Activated CD8-positive, alpha-beta memory T cell treated with anti-CD3 and anti-CD28 coated beads for 4 hours (primary cell): Measurements from ENCODE around the gene PTGDS.

ENCODE experiments used
- DNase-seq, 2 donors: peaks; one replicate each; pipeline ENCODE4 v3.0.0-alpha.2; 2020; ENCODE audit warnings: low read depth in 2 of 2

The PTGDS gene

DNA sequence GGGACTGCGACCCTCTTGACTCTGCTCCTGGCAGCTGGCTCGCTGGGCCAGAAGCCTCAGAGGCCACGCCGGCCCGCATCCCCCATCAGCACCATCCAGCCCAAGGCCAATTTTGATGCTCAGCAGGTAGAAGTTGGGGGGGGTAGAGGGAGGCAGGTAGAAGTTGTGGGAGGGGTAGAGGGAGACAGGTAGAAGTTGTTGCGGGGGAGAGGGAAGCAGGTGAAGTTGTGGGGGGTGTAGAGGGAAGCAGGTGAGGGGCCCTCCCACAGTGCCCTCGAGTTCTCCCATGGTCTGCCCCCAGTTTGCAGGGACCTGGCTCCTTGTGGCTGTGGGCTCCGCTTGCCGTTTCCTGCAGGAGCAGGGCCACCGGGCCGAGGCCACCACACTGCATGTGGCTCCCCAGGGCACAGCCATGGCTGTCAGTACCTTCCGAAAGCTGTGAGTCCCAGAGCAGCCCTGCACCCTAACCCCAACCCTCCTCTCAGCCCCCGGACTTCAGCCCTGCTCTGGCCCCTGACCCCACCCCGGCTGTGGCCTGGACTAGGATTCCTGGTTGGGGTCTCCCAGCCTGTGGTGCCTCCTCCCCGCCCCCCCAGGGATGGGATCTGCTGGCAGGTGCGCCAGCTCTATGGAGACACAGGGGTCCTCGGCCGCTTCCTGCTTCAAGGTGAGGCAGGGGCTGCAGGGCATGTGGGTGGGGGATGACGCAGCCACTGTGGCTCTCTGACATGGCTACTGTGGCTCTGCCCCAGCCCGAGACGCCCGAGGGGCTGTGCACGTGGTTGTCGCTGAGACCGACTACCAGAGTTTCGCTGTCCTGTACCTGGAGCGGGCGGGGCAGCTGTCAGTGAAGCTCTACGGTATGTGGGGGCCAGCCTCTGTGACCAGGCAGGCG lies 31.7 kb upstream of the PTGDS start:
- no peak for DNase-seq

DNA sequence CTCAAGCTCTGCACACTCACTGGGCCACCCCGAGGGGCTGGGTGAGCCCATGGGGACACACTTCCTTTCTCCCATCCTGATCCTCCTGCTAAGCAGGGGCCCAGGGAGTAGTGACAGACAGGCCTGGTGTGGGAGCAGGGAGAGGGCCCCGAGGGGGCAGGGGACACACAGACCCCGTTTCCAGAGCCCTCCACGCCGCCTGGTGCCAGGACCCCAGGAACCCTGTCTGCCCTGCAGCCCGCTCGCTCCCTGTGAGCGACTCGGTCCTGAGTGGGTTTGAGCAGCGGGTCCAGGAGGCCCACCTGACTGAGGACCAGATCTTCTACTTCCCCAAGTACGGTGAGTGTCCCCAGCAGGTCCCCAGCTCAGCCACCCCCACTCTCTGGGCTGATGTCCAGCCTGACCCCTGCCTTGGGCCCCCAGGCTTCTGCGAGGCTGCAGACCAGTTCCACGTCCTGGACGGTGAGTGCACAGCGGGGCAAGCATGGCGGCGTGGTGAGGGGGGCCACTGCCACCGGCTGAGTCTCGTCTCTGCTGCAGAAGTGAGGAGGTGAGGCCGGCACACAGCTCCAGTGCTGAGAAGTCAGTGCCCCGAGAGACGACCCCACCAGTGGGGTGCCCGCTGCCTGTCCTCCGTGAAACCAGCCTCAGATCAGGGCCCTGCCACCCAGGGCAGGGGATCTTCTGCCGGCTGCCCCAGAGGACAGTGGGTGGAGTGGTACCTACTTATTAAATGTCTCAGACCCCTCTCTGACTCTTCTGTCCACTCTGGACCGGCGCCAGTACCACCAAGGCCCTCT lies 30.9 kb upstream of the PTGDS start:
- DNase-seq, result no peak

DNA sequence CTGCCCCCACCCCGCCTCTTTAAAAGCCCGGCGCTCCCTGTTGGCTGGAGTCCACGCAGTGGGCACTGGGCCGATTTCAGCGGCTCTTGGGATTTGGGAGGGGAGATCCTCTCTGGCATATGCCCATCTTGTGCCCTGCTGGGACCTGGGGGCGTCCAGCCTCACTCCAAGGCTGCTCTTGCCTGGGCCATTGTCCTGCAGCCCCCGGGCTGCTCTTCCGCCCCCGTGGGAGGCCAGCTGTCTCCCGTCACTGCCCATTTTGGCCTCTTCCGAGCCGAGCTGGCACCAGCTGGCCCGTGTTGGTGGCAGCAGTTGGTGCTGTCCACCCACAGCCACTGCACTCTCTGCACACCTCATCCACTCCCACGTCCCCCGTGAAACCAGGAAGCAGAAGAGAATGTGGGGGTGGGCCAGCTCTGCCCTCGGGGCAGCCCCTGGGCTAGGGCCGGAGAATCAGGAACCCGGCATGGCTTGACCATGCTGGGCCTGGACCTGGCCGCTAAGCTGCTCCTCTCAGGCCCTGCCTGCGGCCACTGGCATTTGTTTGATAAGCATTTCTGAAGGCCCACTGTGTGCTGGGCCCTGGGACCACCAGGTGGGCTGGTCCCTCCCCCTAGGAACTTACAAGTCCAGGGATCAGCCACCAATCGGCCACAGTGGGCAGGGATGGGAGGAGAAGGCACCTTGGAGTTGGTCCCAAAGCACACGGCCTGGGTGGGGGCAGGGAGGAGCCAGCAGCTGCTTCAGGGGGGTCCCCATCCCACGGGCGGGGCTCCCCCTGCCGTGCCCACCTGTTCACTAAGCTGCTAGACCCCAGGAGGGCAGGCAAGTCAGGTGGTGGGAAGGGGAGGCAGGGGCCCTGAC lies 30.0 kb upstream of the PTGDS start:
- no peak for DNase-seq

DNA sequence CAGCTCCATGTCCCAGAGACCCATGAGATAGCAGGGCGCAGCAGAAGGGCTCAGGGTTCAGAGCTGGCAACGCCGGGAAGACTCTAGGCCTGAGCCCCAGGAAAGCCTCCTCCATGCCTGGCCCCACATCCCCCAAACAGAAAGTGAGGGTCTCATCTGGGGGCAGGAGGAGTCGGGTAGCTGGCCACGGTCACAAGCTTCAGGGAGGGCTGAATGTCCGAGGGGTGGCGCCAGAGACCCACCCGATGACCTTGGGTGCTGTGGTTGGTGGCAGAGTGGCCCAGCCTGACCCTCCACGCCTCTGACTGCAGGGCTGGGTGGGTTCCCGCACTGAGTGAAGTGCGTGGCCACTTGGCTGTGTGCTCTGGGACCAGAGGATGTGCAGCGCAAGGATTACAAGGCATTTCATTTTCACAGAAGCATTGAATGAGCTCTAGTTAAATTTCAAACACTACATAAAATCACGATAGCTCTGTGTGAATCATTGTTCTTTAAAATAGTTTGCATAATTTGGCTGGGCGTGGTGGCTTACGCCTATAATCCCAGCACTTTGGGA lies 29.3 kb upstream of the PTGDS start:
- DNase-seq, result no peak

DNA sequence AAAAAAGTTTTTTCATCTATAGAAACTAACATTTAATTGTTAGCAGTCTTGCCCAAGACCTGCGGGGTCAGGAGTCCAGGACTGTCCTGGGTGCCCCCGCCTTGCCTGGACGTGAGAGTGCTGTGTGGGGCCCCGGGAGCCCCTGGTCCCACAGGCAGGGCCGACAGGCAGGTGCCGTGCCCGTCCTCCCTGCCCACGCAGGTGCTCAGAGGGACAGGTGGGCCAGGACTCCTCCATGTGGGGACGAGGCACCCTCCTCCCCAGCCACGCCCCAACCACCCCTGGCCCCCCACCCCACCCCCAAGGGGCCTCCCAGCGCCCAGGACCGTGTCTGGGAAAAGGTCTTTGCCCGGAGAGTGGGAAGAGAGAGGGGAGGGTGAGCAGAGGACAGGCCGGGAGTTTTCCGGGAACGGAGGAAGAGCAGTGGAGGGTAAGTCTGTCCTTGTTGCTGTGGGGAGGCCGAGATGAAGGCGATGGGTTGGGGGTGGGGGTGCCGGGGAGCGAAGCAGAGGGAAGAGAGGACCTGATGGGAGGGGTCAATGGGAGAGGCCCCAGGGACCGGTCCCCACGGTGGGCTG lies 28.0 kb upstream of the PTGDS start:
- DNase-seq, result no peak

DNA sequence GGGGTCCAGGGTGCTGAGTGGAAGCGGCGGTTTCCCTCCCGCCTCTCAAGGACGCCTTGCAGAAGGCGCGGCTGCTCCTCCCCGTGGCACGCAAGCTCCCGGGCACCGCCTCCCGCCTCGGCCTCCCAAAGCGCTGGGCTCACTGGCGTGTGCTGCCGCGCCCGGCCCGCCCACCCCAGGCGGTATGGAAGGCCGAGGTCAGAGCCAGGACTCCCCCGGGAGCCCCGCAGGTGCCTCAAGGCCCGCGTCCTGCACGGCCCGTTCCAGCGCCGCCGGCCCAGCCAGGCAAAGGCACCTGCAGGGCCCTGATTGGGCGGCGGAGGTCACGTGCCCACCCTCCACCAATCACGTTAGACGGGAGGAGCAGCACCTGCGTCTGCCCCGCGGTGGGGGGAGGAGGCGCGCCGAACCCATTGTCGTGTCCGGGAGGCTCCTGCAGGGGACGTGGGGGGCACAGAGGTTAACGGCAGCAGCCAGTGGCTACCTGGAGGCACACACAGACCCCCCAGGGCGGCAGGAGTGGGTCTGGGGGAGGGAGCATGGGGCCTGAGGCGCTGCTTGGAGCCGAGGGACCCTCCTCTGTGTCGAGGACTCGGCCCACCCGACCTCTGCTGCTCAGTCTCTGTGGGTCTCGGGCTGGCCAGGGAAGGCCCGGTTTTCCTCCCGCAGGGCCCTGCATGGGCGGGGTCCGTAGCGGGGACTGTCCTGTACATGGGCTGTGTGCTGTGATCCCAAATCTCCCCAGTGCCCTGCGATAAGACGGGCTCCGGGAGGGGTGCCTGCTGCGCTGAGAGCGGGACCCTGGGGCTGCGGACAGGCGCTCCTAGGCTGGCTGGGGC lies 27.3 kb upstream of the PTGDS start:
- DNase-seq, result peak; percentile 93 to 94

DNA sequence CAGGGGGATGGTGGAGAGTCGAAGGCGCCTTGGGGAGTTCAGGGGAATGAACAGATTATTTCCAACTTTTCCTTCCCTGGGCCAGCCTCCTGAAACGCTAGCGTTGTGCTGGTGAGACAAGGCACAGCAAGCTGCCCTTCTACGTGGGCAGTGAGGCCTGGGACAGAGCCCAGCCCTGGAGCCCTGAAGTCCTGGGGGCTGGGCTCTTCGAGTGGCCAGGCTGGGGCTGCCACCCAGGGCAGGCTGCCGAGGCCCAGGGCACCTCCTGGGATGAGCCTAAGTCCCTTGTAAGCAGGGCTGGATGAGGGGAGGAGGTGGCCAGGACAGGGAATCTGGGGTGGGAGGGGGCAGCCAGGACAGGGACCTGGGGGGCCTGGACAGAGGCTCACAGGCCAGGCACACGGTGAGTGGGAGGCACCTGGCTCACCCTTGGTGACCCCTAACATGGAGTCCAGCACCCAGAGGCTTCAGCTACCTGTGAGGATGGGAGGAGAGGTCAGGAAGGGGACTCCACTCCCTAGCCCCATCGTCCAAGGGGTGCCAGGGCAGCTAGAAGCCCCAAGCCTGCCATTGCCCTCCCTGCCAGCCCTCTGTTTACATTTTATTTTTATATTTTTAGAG lies 26.5 kb upstream of the PTGDS start:
- DNase-seq, result no peak

DNA sequence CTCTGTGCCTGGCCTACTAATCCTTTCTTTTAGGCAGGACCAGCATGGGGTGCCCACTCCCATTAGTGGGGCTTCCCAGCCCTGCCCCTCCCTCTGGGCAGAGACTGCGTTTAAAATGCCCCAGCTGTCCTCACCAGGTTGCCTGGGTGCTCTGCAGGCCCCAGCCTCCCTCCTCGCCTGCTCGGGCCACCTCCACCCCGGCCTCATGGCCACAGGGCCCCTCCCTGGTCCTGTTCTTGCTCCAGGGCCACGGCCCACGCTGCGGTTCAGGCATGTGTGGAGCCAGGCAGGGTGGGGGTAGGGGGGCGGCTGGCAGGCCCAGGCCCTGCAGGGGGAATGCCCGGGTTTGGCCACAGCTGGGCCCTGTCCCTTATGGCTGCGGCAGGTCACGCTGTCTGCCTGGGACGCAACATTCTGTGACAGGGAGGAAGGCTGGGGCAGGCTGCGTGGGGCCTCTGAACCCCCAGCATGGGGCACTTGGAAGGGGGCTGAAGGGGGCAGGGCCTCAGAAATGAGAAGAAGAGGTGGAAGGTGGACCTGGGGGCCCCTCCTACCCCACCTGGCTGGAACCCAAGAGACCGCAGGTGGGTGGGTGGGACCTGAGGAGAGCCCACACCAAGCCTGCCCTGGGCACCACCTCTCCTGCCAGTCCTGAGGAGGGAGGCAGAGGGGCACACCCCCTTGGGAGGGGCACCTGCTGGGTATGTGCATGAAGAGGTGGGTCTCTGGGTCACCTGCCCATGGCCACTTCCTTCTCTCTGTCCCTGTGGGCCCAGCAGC lies 25.6 kb upstream of the PTGDS start, which contains the start of gene LCN12:
Gene LCN12, plus strand, starts transcription at position 733 of the 780 bp plus-strand sequence. CDS start 55 bp downstream, outside the sequence.
- DNase-seq, result no peak

DNA sequence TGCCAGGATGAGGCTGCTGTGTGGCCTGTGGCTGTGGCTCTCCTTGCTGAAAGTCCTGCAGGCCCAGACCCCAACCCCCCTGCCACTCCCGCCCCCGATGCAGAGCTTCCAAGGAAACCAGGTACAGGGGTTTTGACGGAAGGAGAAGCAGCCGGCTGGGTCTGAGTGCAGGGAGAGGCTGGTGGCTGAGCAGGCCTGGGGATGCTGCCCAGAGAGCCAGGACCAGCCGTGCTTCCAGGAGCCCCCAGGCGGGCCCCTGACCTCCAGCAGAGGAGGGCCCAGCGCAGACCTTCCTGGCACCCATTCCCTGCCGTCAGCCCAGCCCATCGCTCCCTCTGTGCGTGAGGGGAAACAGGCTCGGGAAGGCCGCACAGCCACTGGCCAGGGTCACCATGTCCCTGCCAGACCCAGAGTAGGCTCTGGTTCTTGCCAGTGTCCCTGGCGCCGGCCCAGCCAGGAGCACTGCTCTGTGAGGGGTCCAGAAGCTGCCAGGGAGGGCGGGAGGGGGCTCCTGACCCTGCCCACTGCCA lies 24.9 kb upstream of the PTGDS start:
- DNase-seq, result no peak

DNA sequence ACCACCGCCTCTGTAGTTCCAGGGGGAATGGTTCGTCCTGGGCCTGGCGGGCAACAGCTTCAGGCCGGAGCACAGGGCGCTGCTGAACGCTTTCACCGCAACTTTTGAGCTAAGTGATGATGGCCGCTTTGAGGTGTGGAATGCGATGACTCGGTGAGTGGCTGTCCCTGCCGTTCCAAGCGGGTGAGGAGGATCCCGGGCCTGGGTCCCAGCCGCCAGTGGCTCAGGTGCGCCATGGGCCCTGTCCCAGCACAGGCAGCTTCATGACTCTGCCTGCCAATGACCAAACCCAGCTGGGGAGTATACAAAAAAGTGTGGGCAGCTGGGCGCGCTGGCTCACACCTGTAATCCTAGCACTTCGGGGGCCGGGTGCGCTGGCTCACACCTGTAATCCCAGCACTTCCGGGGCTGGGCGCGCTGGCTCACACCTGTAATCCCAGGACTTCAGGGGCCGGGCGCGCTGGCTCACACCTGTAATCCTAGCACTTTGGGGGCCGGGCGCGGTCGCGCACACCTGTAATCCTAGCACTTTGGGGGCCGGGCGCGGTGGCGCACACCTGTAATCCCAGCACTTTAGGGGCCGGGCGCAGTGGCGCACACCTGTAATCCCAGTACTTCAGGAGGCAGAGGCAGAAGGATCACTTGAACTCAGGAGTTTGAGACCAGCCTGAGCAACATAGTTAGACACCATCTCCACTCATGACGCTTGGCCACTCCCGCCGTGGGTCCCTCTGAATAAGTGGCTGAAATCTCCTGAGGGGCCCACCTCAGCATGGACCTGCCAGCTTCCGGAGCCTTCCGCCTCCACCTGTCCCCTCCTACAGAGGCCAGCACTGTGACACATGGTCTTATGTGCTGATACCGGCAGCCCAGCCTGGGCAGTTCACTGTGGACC lies 24.2 kb upstream of the PTGDS start:
- DNase-seq, result no peak

DNA sequence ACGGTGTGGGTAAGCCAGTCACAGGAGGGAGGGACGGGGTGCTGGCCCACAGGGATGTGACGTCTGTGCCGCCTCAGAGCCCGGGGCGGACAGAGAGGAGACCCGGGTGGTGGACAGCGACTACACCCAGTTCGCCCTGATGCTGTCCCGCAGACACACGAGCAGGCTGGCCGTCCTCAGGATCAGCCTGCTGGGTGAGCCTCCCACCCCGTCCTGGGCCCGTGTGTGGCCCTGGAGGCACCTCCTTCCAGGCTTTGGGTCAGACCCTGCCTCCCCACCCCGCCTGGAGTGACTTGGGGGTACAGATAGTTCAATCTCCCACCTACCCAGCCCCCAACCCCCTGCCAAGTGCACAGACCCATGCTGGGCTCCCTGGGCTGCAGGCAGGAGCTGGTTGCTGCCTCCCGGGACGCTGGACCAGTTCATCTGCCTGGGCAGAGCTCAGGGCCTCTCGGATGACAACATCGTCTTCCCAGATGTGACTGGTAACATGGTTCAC lies 23.5 kb upstream of the PTGDS start:
- no peak for DNase-seq

DNA sequence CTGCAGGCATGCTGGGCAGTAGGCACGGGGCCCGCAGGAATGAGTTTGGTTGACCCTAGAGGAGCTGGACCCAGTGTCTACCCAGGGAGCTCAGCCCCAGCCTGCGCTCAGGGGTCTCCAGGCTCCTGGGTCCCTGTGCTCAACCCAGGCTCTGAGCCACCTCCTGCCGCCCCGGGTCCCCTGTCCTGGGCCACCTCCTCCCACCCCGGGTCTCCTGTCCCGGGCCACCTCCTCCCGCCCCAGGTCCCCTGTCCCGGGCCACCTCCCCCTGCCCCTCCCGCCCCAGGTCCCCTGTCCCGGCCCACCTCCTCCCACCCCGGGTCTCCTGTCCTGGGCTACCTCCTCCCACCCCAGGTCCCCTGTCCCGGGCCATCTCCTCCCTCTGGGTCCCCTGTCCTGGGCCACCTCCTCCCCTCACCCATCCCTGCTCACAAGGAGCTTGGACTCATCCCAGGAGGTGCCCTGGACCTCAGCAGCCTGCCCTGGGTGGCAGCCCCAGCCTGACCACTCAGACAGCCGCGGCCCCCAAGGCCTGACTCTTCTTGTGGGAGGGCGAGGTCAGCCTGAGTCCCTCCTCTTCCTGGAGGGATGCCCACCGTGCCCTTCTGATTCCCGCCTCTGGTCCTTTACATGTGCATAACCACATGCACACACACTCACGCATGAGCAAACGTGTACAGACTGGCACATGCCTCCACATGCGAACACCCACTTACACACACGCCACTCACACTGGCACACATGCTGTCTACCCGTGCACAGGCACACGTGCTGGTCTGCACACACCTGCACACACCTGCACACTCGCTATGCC lies 22.8 kb upstream of the PTGDS start:
- DNase-seq, result no peak

DNA sequence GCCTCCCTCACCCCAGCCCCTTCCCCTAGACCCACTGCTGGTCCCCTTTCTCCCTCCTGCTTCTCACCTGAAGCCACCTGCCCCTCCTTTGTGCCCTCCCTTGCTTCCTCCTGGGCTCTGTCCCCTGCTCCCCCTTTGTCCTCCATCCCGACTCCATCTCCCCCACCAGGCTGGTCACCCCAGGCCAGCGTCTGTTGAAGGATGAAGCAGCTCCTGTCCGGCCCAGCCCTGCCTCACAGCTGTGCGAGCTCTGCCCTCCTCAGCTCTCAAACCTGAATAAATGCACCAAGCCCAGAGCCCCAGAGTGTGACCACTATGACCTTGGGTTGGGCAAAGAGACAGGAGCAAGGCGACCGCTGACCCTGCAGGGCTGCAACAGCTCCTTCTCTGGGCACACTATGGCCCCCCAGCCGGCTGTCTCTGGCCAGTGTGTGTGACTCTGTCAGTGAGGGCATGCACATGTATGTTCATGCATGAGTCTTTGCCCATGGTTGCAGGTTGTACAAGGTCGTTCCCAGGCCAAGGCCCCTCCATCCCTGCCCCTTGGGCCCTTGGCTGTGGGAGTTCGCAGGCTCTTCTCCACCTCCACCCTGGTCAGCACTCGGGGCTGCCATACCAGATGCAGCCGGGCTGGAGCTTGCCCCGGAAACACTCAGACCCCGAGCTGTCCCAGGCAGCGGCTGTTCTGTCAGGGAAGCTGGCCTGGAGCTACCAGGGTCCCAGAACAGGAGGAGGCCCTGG lies 21.9 kb upstream of the PTGDS start:
- DNase-seq, result no peak

DNA sequence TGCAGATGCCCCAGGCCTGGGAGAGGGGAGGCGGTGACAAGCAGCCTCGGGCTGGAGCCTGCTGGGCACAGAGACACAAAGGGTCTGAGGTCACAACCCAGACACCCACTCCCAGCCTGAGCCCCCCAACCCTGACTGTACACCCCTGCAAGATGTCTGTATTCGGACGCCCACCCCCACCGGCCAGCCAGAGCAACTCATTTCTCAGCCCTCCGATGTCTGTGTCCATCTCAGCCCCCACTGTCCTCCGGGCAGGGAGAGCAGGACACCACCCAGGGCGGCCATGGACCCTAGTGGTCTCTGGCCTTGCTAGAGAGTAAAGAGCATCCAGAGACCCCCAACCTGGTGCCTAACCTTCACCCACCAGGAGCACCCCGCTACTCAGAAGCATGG lies 21.4 kb upstream of the PTGDS start:
- DNase-seq, result no peak

DNA sequence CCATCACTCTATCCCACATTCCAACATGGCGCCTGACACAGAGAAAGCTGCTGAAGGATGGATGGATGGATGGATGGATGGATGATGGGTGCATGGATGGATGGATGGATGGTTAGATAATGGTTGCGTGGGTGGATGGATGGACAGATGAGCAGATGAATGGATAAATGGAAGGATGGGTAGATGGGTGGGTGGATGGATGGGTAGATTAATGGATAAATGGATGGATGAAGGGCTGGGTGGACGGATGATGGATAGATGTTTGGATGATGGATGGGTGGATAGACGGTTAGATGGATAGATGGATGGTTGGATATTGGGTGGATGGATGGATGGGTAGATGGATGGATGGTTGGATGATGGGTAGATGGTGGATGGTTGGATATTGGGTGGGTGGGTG lies 20.7 kb upstream of the PTGDS start:
- DNase-seq, result no peak

DNA sequence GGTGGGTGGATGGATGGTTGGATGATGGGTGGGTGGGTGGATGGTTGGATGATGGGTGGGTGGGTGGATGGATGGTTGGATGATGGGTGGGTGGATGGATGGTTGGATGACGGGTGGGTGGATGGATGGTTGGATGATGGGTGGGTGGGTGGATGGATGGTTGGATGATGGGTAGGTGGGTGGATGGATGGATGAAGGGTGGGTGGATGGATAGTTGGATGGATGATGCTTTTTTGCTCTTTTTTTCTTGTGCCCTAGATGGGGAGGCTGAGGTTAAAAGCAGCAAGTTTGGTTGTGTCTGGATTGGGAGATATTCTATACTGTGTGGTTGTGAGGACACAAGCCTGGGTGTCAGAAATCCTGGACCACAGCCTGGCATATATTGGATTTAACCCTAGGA lies 19.8 kb upstream of the PTGDS start:
- no peak for DNase-seq
